NCI-H524 treated with DMSO at 0.1 percent for 48 hours (cell line): ENCODE results near the gene IFI27.

Source experiments
- DNase-seq: peaks from one replicate; lab custom pipeline; 2025; lab: John Stamatoyannopoulos, UW

Gene IFI27

DNA sequence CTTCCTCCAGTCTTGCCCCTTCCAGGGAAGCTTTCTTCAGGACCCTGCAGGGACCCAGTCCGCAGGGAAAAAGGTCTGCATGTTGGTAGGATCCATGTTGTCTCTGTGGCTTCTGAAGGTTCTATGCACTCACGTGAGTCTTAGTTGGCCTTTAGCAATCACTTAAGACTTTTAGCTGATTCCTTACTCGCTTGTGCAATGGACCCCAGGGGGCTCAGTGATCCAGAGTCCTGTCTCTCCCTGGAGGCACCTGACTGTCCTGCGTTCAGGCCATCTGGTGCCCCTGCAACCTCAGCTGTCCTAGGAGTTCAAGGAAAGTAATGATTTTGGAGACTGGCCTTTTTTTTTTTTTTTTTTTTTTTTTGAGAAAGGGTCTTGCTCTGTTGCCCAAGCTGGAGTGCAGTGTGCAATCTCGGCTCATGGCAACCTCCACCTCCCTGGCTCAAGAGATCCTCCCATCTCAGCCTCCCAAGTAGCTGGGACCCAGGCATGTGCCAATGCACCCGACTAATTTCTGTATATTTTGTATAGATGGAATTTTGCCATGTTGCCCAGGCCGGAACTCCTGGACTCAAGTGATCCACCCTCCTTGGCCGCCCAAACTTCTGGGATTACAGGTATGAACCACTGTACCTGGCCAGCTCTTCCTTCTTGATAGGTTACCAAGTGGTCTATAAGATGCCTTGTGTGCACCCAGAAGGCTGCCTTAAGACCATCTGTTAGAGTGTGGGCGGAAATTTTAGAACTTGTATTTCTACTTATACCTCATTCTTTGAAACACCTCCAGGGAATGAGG is 14.2 kb downstream of the IFI27 start:
- DNase-seq: no peak

GRCh38 chr14:94125659-94126418 is 15.3 kb downstream of the IFI27 start:
- DNase-seq: no peak

DNA sequence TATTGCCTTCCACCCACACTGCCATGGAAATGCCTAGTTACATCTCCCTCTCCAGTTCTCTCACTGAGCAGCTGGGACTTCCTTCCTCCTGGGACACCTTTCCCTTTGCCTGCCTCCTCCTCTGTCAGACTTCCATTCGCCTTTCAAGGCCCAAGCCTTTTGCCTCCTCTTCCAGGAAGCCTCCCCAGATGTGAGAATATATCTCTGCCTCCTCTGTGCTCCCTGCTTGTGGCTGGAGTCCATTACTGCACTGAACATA is 15.8 kb downstream of the IFI27 start:
- no peak for DNase-seq

DNA sequence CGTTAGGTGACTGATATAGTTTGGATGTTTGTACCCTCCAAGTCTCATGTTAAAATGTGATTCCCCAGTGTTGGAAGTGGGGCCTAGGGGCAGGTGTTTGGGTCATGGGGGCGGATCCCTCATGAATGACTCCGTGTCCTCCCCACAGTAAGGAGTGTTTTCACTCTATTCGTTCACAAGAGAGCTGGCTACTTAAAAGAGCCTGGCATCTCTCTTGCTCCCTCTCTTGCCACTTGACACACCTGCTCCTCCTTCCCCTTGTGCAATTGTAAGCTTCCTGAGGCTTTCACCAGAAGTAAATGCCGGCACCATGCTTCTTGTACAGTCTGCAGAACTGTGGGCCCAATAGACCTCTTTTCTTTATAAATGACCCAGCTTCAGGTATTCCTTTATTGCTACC is 16.3 kb downstream of the IFI27 start:
- DNase-seq: no peak

DNA sequence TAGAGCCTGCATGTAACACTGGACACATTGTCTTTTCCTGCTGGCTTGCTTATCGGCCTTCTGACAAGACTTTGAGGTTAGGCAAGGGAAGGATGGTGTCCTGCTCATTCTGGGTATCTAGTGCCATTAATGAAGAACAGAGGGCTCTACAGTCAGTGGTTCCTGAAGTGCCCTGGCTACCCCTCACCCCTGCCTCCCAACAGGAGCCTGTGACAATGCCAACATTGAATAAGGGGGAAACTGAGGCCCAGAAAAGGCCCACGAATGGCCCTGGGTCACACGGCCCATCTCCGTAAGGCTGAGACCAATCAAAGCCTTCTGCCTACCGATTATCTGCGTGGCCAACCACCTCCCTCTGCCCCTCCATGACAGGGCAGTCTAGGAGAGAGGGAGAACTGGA is 16.8 kb downstream of the IFI27 start:
- no peak for DNase-seq

- DNase-seq: no peak
These were observed 17.8 kb downstream of the IFI27 start for GRCh38 chr14:94128216-94128839.

- peak; percentile 69 for DNase-seq
These were observed 18.7 kb downstream of the IFI27 start, which contains the start of gene IFI27L2 for GRCh38 chr14:94129111-94129757. IFI27L2 (minus strand) TSS chr14:94129604; CDS start chr14:94129564, 40 bp downstream.

GRCh38 chr14:94129758-94130414 is 19.4 kb downstream of the IFI27 start:
- DNase-seq: peak; percentile 49

- peak; percentile 49 for DNase-seq
These were observed 21.9 kb downstream of the IFI27 start for GRCh38 chr14:94132285-94132887.

GRCh38 chr14:94135476-94135875 is 24.9 kb downstream of the IFI27 start:
- no peak for DNase-seq

DNA sequence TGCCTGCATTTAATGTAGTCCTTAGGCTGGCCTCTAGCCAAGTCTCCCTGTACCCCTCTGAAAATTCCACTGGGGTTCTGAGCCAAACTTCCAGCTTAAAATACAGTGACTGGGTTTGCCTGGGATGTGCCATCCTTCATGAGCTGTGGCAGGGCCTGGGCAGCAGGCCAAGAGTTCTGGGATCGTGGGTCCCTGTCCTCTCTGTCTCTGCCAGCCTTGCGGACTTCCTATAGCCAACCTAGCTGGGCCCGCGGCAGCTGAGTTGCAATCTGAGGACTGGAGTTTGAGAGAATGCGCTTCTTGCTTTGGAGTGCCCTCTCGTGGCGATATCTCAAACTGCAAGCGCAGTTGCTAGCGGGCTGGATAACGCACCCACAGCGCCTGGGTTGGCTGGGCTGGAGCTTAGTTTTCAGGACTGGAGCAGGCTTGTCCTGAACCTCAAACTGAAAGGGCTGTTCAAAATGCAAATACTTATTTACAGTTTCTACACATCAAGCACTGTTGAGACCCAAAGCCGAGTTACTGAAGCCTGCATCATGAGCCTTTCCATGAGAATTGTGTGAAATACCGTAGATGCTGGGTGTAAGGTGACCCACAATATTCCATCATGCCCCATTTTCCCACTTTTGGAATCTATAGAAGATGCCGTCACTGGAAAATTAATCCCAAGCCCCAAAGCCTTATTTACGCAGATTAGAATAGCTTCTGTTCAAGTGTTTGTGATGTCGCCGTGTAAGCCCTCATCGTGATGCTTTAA is 26.2 kb downstream of the IFI27 start:
- peak; percentile 39 for DNase-seq

GRCh38 chr14:94138251-94138650 is 27.7 kb downstream of the IFI27 start:
- no peak for DNase-seq

DNA sequence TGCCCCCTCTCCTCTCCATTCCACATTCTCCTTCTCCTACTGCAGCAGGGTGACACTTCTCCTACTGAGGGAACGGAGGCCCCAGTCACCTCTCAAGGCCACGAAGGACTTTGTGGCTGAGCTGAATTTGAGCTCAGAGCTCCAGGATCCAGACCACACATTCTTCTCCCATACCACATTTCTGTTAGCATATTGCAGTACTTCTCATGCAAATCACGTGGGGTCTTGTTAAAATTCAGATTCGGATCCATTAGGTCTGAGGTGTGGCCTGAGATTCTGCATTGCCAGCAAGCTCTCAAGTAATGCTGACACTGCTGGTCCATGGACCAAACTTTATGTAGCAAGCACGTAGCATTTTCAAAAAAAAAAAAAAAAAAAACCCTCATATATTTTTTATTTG is 28.5 kb downstream of the IFI27 start:
- DNase-seq: no peak

DNA sequence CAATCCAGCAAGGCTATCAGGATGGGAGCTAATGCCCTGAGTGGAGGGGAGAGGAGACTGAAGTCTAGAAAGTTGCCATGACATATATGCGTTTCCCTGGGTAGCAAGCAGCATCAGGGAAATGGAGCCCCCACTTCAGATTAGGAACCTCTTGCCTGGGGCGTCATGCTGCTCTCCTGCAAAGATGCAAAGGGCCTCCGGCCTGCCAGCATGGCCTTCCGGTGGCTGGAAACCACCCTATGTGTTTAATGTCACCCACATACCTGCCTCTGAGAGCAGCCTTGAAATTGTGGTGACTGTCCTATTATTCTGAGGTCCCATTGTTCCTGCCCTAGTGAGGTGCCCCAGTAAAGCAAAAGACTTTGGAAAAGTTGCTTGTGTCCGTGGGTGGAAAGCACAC is 28.9 kb downstream of the IFI27 start:
- no peak for DNase-seq

DNA sequence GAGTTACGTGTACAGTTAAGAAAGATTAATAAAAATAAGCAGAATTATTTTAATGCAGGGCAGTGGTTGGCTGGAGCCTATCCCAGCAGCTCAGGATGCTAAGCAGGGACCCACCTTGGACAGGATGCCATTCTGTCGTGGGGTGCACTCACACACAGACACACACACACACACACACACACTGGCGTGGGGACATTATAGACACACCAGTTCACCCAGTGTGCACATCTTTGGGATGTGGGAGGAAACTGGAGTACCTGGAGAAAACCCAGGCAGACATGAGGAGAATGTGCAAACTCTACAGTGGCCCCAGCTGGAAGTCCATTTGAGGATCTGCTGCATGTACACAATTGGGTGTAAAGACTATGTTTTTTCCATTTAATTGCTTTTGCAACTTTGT is 31.7 kb downstream of the IFI27 start:
- DNase-seq: no peak

DNA sequence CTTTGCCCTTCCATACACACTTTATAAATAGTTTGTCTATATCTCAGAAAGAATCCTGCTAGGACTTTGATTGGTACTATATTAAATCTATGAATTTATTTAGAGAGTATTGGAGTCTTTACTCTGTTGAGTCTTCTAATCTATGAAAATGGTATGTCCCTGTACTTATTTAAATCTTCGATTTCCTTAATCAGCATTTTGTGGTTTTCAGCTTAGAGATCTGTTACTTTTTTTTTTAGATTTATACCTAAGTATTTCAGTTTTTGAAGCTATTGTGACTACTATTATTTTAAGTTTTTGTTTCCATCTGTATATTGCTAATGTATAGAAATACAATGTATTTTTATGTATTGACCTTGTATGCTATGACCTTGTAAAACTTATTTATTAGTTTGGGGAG is 32.3 kb downstream of the IFI27 start:
- no peak for DNase-seq

DNA sequence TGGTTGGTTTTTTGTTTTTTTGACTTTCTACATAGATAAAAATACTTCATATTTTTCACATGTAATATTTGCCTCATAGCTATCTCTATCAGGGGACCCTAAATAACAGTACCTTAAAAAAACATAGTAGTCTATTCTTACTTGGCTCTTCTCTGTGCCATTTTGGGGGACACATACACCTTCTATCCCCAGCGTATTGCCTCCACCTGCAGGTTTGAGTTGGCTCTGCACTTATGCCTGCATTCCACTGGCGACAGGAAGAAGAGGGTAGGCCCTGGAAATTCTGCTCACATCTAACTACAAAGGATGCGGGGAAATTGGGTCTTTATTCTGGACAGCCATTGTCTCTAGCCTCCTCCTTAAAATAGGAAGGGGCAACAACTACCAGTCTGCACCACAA is 32.7 kb downstream of the IFI27 start:
- no peak for DNase-seq

- DNase-seq: no peak
These were observed 33.2 kb downstream of the IFI27 start for GRCh38 chr14:94143711-94144110.

DNA sequence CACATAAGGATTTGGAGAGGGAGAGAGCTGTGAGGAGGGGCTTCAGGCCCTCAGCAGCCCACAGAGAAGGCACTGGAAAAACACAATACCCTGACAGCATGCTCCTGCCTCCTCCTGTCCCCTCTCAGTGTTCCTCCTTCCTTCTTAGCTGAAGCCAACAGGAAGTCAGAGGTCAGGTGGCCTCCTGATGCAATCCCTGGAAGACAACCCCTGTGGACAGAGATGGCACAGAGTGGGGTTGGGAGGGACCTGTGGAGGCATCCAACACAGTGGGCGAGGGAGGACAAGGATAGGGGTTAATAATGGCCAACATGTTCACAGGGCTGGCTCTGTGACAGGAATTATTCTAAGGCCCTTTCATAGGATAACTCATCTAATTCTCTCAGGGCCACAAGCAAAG is 34.2 kb downstream of the IFI27 start:
- no peak for DNase-seq

- DNase-seq: no peak
These were observed 35.5 kb downstream of the IFI27 start for GRCh38 chr14:94145902-94146527.

DNA sequence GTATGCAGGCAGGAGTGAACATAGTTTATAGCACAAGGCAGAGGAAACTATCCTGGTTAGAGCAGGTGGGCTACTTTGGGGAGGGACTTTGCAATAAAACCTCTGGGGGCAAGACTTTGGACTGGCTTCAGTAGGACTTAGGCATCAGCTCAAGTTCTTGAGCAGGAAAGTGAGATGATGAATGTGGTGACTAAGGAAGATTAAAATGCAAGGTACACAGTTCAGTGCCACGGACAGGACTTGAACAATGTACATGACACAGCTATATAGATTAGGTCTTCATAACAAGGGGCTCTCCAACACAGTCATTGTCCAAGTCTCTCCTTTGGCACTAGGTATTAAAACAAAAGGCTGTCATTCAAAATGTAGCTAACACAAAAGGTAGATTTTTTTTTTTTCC is 42.1 kb downstream of the IFI27 start:
- no peak for DNase-seq
